Amygdala (tissue), 56 donors: ENCODE results near the gene SERPINB13.

ENCODE experiments used
- DNase-seq, 56 donors: peaks; one replicate each; lab custom pipeline; 2025; lab: John Stamatoyannopoulos, UW

The SERPINB13 gene

GRCh38 chr18:63586966-63587365, at the start of gene SERPINB13:
TSS of gene SERPINB13 (plus strand) at chr18:63587343. CDS start at chr18:63588668, 1,325 bp downstream.
- no peak for DNase-seq

- DNase-seq, result no peak
Observed at GRCh38 chr18:63539904-63540510, 47.1 kb upstream of the SERPINB13 start.

GRCh38 chr18:63542069-63542468, 45.1 kb upstream of the SERPINB13 start, which contains the start of gene SERPINB12:
TSS of gene SERPINB12 (plus strand) at chr18:63542369. CDS start at chr18:63556160, 13,791 bp downstream.
- DNase-seq, result no peak

GRCh38 chr18:63544017-63544416, 43.1 kb upstream of the SERPINB13 start:
- no peak for DNase-seq

GRCh38 chr18:63545000-63545399, 42.1 kb upstream of the SERPINB13 start:
- DNase-seq, result no peak

- no peak for DNase-seq
Observed at GRCh38 chr18:63550068-63550467, 37.1 kb upstream of the SERPINB13 start.

GRCh38 chr18:63551769-63552168, 35.4 kb upstream of the SERPINB13 start:
- DNase-seq, result no peak

- DNase-seq, result no peak
Observed at GRCh38 chr18:63552581-63552980, 34.6 kb upstream of the SERPINB13 start.

GRCh38 chr18:63553081-63553480, 34.1 kb upstream of the SERPINB13 start:
- no peak for DNase-seq

- no peak for DNase-seq
Observed at GRCh38 chr18:63559567-63560491, 27.3 kb upstream of the SERPINB13 start.

GRCh38 chr18:63562284-63562683, 24.9 kb upstream of the SERPINB13 start:
- DNase-seq, result no peak

- DNase-seq, result no peak
Observed at GRCh38 chr18:63564021-63564420, 23.1 kb upstream of the SERPINB13 start.

GRCh38 chr18:63564561-63564960, 22.6 kb upstream of the SERPINB13 start:
- DNase-seq, result no peak

GRCh38 chr18:63567276-63567675, 19.9 kb upstream of the SERPINB13 start:
- no peak for DNase-seq

- no peak for DNase-seq
Observed at GRCh38 chr18:63567825-63568224, 19.3 kb upstream of the SERPINB13 start.

GRCh38 chr18:63570721-63571120, 16.4 kb upstream of the SERPINB13 start:
- DNase-seq, result no peak

GRCh38 chr18:63575681-63576080, 11.5 kb upstream of the SERPINB13 start:
- DNase-seq, result no peak

GRCh38 chr18:63578357-63578958, 8.7 kb upstream of the SERPINB13 start:
- DNase-seq, result peak in 2 of 56 donors; percentile 1 to 45

- DNase-seq, result no peak
Observed at GRCh38 chr18:63579616-63580015, 7.5 kb upstream of the SERPINB13 start.

GRCh38 chr18:63585988-63586387, 1.2 kb upstream of the SERPINB13 start:
- DNase-seq, result no peak

- DNase-seq, result no peak
Observed at GRCh38 chr18:63586431-63586830, 712 bp upstream of the SERPINB13 start.
